Stimulated activated CD8-positive, alpha-beta memory T cell treated with anti-CD3 and anti-CD28 coated beads, Interleukin-12 subunit alpha, Interleukin-12 subunit beta, amount 100 ng/mL, for 24 hours (primary cell): ENCODE results near the gene AK5.

ENCODE experiments used
- DNase-seq: peaks from one replicate; pipeline ENCODE4 v3.0.0-alpha.2; 2020; ENCODE audit errors: extremely low read depth

AK5 gene

DNA sequence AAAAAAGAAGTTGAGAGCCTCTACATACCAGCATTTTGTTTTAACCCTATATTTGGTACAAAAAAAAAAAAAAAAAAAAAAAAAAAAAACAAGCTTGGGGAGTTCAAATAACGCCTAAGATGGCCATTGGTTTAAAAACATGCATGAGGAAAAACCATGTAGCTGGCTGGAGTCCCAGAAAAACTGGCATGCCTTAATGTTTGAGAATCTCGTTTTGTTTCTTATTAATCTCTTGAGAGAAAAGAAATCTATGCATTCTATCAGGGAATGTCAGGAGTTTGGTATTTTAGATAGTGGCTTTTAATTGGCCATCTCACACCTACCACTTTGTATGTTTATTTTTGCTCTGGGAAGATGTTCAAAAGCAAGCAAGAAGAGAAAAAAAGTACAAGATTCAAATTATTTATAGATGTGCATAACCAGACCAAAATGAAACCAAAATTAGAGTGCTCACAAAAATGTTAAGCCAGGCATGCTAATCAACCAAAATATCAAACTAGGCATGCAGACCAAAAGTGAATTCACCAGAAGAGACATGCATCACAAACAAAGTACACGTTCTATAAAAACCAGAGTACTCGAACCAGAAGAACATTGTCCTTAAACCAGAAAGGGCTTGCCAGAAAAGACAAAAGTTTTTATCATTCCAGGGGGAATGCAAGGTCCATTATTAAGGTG lies 156.6 kb downstream of the AK5 start:
- no peak for DNase-seq

DNA sequence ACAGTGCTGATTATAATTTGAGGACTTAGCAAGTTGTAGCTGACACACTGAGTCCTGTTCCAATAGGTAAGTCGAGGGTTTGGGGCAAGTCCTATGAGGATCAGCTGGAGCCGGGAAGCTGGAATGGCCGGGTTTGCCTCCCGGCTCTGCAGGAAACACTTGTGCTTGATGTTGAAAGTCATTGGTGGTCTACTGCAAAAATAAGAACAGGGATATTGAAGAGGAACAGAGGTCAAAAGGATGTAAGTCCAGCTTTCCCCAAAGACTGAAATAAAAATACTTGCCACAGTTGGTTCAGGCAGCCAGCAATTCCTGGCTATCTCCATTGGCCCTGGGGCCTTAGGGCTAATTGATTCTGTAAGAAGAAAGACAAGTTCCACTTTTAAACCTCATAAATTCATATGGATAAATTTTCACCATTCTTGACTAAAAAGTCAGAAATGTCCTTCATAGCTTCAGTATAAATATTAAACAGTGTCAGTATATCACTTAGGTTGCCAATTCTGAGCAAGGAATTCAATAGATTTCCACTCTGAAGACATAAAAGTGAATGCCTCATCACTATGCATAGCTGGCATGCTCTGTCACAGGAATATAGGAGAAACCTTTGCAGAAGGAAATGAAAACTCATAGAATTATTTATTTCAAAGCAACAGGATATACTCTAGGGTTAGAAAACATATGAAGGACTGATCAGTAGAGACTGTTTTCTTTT lies 165.2 kb downstream of the AK5 start:
- DNase-seq, result no peak

- DNase-seq, result no peak
Observed at GRCh38 chr1:77447669-77448068, 165.8 kb downstream of the AK5 start.

DNA sequence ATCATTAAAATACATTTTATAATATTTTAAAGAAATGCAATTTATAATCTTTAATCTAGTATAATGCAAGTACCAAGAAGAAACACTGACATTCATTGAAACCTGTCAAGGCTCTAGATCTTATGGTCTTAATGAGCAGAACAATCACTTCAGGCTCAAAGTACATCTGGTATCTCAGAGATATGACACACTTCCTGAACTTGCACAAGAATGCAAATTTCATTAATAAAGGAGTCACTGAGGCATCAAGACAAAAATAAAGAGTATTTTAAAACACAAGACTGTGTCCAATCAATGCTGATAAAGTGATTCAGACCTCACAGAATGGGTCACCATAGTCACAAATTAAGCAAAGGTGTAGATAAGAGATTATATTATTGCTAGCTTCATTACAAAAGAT lies 178.1 kb downstream of the AK5 start:
- DNase-seq, result no peak

DNA sequence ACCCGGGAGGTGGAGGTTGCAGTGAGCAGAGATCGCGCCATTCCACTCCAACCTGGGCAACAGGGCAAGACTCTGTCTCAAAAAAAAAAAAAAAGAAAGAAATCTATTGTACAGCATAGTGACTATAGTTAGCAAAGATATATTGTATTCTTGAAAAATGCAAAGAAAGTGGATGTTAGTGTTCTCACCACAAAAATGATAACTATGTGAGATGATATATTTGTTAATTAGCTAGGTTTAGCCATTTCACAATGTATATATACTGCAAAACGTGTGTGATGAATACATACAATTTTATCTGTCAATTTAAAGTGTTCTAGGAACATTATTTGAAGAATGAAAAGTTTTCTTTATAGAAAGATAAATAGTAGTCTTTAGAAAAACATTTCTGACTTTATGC lies 179.9 kb downstream of the AK5 start:
- DNase-seq, result no peak

DNA sequence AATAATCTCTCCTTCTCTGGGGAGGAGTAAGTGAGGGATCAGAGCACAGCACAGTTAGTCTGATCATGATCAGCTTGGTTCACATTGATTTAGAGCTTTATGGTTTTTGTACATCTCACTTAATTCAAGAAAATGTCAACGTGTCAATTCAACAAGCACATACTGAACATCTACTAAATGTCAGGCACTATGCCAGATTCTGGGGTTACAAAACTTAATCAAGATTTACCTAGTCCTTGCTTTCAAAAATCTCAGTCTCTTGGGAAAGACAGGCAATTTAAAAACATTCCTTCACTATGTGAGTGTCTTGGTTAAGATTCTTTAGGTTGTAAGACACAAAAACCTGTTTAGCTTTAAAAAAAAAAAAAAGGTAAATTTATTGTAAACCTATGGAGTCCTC lies 181.4 kb downstream of the AK5 start:
- no peak for DNase-seq

GRCh38 chr1:77465139-77465538 lies 183.3 kb downstream of the AK5 start:
- DNase-seq, result no peak

- no peak for DNase-seq
Observed at GRCh38 chr1:77465922-77466321, 184.1 kb downstream of the AK5 start.

DNA sequence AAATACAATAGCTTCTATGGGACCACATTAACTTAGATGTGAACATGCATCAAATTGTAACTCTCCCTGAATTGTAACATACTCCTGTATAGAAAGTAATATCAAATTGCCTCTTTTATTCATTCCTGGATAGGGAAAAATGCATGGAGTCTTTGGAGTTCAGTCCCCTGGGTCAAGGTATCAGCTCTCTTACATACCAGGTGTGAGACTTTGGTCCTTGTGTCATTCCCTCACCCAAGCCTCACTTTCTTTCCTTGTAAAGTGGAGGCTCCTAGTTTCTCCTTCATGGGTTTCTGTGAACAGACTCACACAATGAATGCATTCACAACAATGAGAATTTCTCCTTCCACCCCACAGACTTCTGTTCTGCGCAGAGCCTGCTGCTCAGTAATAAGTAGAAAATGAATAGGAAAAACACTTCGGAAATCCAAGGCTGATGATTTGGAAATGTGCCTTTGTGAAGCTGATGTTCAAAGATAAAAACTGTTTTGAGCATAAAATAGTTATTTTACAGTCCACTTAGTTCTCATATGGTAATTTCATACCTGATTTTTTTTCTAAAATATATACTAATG lies 185.3 kb downstream of the AK5 start:
- DNase-seq, result no peak

- DNase-seq, result no peak
Observed at GRCh38 chr1:77467741-77468140, 185.9 kb downstream of the AK5 start.

DNA sequence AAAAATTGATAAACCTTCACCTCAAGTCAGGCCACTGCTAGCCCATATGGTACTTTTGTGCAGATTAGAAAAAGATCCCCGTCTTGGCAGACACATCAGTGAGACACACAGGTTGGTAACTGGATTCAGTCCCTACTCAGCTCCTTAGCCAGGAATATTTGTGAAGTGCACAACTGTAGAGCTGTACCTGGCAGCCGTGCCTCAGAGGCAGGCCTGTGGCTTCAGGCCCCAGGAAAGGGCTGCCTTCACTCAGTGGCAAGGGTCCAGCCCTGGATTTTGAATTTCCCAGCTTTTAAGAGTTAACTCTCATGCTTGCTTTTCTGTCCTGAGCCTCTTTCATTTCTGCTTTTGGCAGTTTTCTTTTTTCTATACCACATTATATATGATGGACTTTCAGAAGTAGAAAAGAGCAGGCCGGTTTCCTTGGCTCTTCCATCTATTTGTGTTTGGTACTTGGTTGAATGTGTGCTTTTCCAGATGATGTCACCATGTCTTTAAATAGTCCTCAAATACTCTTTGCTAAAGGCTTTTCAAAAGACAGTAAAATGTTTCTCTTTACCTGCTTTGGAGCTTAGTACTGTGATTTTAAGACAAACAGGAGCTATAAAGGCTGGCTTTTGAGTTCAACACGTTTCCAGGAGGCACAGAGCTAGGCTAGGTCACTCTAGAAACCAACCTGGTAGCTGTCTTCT lies 186.6 kb downstream of the AK5 start:
- no peak for DNase-seq

DNA sequence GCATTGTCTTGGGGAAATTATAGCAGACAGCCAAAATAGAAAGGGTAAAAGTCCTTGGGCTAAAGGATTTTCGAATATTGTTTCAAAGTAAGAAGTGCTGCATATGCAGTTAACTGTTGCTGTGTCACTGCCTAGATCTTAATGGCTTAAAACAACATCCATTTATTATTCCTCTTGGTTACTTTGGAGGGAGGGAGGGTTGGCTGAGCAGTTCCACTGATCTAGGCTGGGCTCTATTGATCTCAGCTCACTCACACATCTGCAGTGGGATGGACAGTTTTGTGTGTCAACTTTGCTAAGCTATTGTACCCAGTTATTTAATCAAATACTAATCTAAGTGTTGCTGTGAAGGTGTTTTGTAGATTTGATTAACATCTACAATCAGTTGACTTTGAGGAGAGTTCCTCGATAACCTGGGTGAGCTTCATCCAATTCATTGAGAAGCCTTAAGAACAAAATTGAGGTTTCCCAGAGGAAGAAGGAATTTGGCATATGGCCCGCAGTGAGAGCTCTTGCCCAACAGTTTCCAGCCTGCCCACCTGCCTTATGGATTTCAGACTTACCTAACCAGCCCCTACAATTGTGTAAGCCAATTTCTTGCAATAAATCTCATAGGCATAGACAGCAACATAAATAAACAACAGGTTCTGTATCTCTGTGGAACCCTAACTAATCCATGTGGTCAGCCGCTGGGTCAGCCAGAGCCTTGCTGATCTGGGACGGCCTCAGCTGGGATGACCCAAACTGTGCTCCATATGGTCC lies 187.3 kb downstream of the AK5 start:
- no peak for DNase-seq

DNA sequence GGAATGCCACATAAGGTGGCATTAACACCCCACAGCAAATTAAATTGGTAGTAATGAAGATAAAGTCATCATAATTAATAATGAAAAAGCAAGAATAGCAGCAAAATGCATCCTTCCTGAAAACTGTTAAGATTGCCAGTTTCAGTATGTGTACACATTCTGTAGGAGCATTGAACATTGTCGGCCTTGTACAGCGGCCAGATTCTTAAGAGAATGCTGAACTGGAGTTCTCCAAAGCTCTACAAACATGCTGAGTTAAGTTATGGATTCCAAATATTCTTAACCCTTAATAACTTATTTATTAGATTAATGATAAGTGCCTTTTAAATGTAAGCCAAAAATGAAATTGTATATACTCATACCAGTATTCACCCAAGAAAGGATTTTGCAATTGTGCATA lies 189.9 kb downstream of the AK5 start:
- DNase-seq, result no peak

GRCh38 chr1:77473690-77474089 lies 191.9 kb downstream of the AK5 start:
- DNase-seq, result no peak

DNA sequence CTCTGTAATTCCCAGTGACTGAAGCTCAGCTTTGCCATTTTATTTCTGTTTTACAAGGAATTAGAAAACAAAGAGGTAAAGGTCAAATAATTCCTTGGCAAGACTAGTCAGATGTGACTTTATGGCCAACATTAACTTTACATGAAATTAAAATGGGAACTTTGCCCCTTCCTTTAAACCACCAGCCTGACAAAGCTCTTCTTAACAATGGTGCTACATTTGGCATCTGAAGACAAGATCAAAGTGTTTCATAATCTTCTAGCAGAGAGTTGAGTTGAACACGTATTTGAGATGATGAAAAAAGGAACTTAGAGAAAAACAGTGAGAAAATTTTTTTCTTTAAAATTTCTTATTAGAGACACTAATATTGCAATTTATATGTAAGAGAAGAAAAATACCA lies 193.8 kb downstream of the AK5 start:
- no peak for DNase-seq

- no peak for DNase-seq
Observed at GRCh38 chr1:77476475-77476874, 194.7 kb downstream of the AK5 start.

- DNase-seq, result no peak
Observed at GRCh38 chr1:77484334-77484733, 202.5 kb downstream of the AK5 start.

GRCh38 chr1:77484926-77485325 lies 203.1 kb downstream of the AK5 start:
- DNase-seq, result no peak

GRCh38 chr1:77487631-77488030 lies 205.8 kb downstream of the AK5 start:
- no peak for DNase-seq

GRCh38 chr1:77489910-77490309 lies 208.1 kb downstream of the AK5 start:
- DNase-seq, result no peak

DNA sequence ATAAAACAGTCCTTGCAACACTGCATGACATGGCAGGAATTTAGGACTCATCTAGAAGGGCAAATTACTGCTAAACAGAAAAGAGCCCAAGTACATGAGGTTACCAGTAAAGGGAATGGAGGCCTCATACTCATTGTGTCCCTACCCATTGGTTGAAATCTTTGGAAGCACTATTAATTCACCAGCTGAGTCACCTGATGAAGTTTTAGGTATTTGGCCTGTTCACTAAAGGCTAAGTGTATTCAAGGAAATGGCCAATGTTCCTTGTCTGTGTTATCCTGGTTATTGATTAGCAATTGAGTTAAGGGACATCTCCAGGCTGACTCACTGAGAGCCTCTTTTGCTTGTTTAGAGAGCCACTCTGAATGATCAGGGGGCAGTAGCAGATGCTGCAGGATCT lies 212.2 kb downstream of the AK5 start:
- no peak for DNase-seq

GRCh38 chr1:77498918-77499317 lies 217.1 kb downstream of the AK5 start:
- DNase-seq, result no peak
